GM19397 (cell line): ENCODE measurements around the gene C7orf57.
"Not testable (repeated sequence)": the region's sequence is repeated elsewhere in the genome, so short reads cannot be mapped to it uniquely, and the experiment has no call there.

Experiments used
- ATAC-seq: cut with Tn5 transposase; IDR thresholded peaks from one replicate; pipeline ENCODE4 v1.9.1; 2021; ENCODE audit warnings: mild to moderate bottlenecking, moderate library complexity; ENCODE audit not compliant: unreplicated experiment

The C7orf57 gene

GRCh38 chr7:48035301-48035966 is at the start of gene C7orf57:
Gene C7orf57 (plus strand): TSS chr7:48035543. CDS start chr7:48036309, 766 bp downstream.
- ATAC-seq: peak; percentile 100

DNA sequence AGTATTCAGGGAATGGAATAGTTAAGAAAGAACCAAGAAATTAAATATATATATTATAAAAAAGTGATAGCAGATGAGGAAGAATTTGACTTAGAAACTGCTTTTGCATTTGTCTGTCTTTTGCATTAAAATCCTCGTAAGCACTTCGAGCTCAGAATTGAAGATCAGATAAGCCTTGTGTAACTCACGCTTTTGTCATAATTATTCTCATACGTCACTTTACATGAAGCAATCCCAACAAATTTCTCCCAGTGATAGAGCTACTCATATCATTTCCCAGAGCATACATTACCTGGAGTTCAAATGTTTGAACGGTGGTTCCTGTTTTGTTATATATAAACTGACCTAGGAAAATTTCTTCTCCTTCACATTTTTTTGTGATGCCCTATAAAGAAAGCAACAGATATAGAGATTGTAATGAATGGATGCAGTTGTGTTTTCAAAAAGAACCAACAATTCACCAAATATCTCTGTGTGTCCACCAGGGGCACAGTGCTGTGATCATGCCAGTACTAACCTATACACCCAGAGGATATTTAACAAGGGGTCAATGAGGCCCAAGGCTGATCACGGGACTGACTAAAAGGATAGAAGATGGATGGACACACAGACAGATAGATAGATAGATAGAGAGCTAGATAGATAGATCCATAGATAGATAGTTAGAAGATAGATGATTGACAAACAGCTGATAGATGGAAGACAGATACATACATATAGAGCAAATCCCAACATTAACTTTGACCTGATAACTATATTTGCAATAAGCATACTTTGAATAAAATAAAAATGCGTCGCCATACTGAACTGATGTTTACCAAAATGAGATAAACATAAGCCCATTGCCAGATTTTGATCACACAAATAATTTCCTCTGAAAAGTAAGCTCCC is 46.6 kb upstream of the C7orf57 start:
- ATAC-seq: no peak

- ATAC-seq: not testable (repeated sequence)
Observed at GRCh38 chr7:47989607-47990400, 45.5 kb upstream of the C7orf57 start.

GRCh38 chr7:47990592-47990991 is 44.8 kb upstream of the C7orf57 start:
- no peak for ATAC-seq

GRCh38 chr7:47991270-47991669 is 44.1 kb upstream of the C7orf57 start:
- ATAC-seq: no peak

DNA sequence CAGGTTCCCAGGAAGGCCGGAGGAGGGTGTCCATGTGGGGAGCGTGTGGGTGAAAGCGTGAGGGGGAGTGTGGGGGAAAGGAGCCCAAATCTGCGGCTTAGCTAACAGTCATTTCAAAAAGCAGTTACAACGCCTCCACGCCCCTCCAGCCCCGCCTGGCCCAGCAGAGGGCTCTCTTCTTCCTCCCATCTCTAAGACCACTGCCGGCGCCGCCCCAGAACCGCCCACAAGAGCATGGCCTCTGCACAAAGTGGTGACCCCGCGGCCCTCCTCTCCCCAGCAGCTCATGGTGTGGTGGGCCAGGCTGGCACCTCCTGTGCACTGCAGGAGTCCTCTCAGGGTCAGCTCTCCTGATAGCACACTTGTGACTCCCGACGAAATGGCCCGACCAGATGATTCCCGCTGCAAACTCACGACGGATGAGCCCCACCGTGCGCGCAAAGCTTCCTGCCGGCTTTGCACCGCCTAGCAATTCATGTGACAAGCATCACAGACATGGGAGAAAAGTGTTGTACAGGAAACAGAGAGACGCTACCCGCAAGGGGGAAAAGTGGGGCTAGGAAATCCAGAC is 43.5 kb upstream of the C7orf57 start:
- ATAC-seq: peak; percentile 99

DNA sequence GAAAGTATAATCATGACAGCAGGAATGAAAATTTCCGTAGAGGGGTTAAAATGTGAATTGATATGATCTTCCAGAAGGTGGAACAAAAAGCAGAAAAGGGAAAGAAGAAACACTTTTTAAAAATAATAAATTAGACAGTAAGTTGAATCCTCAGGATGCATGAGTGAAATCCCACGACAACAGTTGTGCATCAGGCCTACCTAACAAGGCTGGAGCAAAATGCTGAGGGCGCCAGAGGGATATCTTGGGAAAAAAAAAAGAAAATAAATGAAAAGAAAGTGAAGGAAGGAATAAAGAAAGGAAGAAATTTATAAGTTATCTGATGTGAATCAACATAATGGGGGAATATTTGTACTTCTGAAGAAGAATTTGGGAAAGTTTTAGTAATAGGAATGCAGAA is 42.9 kb upstream of the C7orf57 start:
- no peak for ATAC-seq

DNA sequence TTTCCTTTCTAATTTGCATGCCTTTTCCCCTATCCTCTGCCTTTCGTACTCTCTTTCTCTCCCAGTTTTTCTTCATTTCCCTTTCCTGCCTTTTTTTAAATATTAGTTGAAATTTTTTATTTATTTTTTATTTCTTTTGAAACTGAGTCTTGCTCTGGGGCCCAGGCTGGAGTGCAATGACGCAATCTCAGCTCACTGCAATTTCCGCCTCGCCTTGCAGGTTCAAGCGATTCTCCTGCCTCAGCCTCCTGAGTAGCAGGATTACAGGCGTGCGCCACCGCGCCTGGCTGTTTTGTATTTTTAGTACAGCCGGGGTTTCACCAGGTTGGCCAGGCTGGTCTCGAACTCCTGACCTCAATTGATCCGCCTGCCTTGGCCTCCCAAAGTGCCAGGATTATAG is 35.9 kb upstream of the C7orf57 start:
- no peak for ATAC-seq

GRCh38 chr7:48000164-48000563 is 35.2 kb upstream of the C7orf57 start:
- ATAC-seq: not testable (repeated sequence)

DNA sequence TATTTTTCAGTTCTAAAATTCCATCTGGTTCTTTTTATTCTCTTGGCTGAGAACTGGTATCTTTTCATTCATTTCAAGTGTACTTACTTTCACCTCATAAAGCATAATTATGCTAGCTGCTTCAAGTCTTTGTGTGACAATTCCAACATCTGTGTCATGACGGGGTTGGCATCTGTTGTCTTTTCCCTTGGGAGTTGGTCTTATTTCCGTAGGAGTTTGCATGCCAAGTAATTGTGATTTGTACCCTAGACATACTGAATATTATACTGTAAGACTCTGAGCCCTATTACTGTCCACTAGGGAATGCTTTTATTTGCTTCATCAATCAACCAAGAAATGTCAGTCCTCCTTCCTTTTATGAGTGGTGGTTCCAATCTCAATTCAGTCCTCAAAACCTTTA is 31.3 kb upstream of the C7orf57 start:
- no peak for ATAC-seq

DNA sequence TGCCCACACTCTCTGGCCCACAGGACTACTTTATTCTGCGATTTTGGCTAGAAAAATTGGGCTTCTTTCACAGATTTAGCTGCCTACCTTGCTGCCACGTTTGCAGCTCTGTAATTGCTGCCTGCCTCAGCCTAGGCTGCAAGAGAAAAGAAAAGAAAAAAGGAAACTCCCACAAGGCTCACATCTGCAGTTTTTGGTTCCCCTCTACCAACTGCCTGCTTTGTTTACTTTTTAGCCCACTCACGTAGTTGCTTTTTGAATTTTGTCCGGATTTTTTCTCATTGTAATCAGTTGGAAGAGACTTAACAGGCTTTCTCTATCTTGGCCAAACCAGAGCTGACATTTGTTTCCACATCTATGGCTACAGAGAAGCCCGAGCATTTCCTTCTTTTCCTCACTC is 30.7 kb upstream of the C7orf57 start:
- ATAC-seq: peak; percentile 77

- no peak for ATAC-seq
Observed at GRCh38 chr7:48006866-48007265, 28.5 kb upstream of the C7orf57 start.

- no peak for ATAC-seq
Observed at GRCh38 chr7:48009257-48009656, 26.1 kb upstream of the C7orf57 start.

DNA sequence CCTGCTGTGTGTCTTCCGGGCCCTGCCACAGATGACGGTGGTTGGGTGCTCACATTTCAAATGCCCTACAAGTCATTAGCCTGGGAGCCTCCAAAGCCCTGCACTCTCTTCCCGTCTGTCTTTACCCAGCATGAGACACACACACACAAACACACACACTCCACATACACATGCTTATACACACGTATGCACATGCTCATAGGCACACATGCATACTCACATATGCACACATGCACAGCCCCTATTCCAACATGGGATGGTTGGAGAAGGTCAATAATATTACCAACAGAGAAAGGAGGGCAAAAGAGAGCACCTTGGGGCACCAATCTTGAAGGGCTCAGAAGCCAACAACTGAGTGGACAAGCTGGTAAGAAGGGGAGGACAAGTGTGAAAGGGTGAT is 25.4 kb upstream of the C7orf57 start:
- no peak for ATAC-seq

DNA sequence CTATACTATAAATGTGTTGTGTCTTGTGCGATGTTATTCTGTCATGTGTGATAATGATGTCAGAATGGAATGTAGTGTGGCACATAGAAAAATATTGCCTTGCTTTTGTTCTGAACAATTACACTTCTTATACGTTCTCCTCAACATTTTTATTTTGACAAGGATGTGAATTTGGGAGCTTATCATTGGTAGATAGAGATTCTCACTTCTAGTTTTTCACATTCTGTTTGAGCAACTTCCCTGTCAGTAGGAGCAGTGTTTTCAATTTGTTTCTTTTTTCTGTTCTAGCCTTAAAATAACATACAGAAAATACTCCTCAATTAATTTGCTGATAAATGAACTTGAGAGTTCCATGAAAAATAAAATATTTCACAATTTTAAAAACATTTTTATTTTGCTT is 24.0 kb upstream of the C7orf57 start:
- ATAC-seq: no peak

DNA sequence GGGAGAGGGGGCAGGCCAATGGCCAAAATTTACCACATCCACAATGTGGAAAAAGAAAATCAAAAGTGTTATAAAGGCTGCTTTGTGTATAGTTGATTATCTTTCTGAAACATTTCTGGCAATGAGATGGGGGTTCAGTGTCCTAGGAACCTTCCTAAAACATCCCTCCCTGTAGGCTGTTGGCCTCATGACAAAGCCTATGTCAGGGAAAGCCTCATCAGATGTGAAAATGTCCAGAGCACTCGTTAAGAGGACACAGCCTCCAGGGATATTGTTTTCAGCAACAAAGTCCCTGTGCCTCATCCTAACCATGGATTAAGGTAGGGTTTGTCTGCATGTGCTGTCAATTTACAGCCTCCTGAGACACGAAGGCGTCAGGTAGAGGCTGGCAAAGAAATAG is 23.4 kb upstream of the C7orf57 start:
- ATAC-seq: no peak

GRCh38 chr7:48016641-48017040 is 18.7 kb upstream of the C7orf57 start:
- no peak for ATAC-seq

DNA sequence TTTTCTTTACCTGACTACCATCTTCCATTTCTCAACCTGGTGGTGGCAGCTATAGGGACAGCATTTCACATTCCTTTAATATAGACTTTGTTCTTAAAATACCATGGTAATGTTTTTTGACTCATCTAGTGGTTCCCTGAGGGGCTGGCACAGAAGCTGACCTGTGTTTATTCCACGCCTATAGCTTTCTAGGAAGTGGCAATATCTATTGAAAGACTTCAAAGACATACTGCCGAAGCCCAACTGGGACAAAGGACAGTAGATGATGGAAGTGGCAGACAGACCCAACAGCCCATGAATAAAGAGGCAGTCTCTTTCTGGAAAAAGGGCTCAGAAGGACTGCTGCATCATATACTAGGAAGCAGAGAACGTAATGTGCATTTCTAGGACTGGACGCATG is 17.7 kb upstream of the C7orf57 start:
- no peak for ATAC-seq

- ATAC-seq: no peak
Observed at GRCh38 chr7:48025624-48026023, 9.7 kb upstream of the C7orf57 start.

DNA sequence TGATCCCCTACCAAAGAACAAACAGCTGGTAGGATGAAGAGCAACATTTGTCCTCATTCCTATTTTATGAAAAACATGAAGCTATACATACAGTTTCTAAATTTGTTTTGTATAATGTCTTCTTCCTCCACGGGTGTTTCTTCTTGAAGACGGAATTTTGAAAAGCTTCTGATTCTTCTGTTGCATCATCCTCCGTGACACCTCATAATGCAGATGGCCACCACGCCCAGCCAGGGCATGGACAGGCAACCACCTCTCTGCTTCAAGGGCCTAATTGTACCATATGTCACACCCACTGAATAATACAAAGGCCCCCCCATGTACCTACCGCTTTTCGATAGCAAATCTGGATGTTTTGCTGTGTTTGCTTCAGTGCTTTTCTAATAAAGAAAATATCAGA is 6.4 kb upstream of the C7orf57 start, which contains the start of gene SUN3:
Gene SUN3 (minus strand): TSS at position 170 of the 400 bp plus-strand sequence. CDS start 169 bp downstream, at position 1.
- no peak for ATAC-seq

DNA sequence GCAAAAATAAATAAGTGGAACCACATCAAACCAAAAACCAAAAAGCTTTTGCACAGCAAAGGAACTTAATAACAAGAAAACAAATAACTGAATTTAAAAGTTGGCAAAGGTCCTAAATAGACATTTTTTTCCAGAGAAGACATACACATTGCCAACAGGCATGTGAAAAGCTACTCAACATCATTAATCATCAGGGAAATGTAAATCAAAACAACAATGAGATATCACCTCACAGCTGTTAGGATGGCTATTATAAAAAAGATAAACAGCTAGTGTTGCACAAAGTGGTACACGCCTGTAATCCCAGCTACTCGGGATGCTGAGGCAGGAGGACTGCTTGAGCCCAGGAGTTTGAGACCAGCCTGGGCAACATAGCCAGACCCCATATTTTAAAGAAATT is 4.2 kb upstream of the C7orf57 start:
- ATAC-seq: no peak
